CD4-positive, alpha-beta T cell treated with Interleukin-17A for 1 hour (primary cell): ENCODE measurements around the gene NDUFB7.
"Not testable (repeated sequence)": the region's sequence is repeated elsewhere in the genome, so short reads cannot be mapped to it uniquely, and the experiment has no call there.

ENCODE experiments used
- DNase-seq: peaks from one replicate; pipeline ENCODE4 v3.0.0-alpha.2; 2020

NDUFB7 gene

GRCh38 chr19:14571695-14572490 lies at the start of gene NDUFB7:
NDUFB7 (minus strand) TSS chr19:14572066; CDS start chr19:14572000, 66 bp downstream.
- DNase-seq: peak; percentile 95

DNA sequence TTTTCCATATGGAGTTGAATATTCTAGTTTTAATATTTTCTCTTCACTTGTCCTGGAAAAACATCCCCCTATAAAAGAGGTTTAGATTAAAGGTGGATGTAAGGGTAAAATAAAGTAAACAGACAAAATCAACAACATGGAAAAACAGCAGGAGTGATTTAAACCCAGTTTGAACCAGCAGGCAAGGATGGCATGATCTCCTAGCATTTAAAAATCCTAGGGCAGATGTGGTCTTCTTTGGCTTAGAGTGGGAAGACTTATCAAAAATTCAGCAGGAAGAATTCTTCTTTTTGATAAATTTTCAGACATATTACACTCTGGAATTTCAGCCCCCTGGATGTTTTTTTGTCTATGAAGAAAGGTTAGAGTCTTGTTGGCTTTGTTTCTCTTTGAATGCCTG lies 47.5 kb upstream of the NDUFB7 start:
- DNase-seq: no peak

DNA sequence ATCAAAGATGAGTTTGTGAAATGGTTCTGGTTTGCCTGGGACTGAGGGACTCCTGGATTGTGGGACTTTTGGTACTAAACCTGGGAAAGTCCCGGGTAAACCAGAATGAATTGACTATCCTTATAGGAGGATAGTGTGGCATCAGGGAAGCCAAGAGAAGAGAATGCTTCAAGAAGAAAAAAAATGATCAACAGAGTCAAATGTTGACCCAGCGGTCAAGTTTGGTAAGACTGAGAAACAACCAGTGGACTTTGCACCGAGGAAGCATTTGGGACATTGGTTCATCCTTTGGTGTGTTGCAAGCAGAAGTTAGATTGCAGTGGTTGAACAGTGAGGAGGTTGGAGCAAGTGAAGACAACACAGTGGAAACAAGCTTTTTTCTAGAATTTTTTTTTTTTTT lies 44.5 kb upstream of the NDUFB7 start:
- DNase-seq: no peak

DNA sequence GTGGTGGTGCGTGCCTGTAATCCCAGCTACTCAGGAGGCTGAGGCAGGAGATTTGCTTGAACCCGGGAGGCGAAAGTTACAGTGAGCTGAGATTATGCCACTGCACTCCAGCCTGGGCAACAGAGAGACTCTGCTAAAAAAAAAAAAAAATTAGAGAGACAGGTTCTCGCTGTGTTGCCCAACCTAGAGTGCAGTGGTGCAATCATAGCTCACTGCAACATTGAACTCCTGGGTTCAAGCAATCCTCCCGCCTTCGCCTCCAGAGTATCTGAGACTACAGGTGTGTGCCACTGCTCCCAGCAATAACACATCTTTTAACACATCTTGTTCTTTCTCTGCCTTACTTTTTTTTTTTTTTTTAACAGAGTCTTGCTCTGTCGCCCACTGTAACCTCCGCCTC lies 43.8 kb upstream of the NDUFB7 start:
- no peak for DNase-seq

GRCh38 chr19:14614099-14614412 lies 42.2 kb upstream of the NDUFB7 start:
- DNase-seq: peak; percentile 25

DNA sequence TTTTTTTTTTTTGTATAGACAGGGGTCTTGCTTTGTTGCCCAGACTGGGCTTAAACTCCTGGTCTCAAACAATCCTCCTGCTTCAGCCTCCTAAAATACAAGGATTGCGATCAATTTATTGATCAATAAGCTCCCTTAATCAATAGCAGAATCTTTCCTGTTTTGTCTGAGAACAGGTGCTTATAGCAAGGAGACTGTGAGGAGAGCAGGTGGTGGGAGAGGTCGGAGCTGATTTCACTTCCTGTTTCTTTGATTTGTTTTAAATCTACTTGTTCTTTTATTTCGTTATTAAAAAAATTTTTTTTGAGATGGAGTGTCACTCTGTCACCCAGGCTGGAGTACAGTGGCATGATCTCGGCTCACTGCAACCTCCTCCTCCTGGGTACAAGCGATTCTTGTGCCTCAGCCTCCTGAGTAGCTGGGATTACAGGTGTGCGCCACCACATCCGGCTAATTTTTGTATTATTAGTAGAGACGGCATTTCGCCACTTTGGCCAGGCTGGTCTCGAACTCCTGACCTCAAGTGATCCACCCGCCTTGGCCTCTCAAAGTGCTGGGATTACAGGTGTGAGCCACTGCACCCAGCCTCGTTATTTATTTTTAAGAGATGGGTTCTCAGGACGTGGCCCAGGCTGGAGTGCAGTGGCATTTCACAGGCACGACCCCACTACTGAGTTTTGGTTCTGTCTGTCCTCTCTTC lies 41.7 kb upstream of the NDUFB7 start:
- not testable (repeated sequence) for DNase-seq

DNA sequence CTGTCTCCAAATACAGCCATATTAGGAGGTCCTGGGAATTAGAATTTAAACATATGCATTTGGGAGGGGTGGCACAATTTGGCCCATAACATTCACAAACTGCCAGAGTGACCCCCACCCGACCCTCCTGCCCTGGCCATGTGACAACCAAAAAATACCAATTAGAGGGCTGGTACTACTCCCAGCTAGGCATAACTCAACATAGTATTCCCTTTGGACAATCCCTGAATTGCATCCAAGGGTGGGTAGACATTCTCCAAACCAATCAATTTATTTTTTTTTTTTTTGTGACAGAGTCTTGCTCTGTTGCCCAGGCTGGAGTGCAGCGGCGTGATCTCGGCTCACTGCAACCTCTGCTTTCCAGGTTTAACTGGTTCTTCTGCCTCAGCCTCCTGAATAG lies 40.8 kb upstream of the NDUFB7 start:
- no peak for DNase-seq

- DNase-seq: not testable (repeated sequence)
Measured at GRCh38 chr19:14612242-14612641, 40.4 kb upstream of the NDUFB7 start.

- DNase-seq: no peak
Measured at GRCh38 chr19:14611051-14611450, 39.2 kb upstream of the NDUFB7 start.

DNA sequence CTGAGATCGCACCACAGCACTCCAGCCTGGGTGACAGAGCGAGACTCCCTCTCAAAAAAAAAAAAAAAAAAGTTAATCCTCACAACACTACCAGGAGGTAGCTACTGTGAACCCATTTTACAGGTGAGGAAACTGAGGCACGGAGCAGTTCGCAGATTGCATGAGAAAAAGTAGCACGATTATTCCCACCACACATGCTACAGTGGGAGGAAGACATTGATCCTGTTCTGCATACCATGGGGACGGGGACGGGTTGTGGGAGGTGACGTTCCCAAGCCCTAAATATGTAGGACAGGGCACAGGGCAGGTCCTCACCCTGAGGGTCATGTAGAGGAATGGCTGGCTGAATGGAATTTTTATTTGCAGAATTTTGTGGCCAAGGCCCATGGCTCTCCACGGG lies 34.8 kb upstream of the NDUFB7 start:
- DNase-seq: no peak

DNA sequence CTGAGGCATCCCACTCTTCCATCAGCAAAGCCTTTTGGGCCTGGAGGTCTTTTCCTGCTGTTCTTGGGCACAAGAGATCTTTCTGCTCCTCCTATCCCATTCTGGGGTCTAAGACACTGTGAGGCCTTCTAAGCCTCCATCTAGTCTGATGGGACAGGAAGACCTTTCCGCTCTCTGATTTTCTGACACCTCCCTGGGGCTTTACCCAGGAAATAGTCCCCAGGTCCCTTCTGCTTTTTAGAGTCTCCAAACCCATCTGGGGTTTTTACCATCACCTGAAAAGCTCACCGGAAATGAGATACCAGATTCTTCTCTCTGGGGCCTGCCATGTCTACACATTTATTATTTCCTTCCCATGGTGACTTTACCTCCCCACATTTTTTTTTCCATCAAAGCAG lies 32.1 kb upstream of the NDUFB7 start:
- no peak for DNase-seq

DNA sequence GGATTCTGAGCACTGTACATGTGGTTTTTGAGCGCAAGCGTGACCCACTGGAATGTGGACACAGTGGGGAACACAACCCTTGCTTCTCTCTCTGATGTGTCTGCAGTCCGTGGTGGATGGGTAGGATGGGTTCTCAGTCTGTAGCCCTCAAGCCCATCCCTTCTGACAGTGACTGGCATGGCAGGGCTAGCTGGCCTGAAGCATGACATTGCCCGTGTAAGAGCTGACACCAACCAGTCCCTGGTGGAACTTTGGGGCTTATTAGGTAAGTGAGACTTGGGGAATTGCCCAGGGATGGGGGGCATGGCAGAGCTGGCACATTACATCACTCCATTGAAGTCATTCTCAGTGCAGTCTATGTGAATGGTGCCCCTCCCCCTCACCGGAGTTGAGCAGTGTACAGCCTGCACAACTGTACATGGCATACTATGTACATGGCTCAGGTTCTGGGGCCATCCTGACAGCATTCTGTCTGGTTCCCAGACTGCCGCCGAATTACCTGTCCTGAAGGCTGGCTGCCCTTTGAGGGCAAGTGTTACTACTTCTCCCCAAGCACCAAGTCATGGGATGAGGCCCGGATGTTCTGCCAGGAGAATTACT lies 27.8 kb upstream of the NDUFB7 start:
- no peak for DNase-seq

- no peak for DNase-seq
Measured at GRCh38 chr19:14595558-14595957, 23.7 kb upstream of the NDUFB7 start.

DNA sequence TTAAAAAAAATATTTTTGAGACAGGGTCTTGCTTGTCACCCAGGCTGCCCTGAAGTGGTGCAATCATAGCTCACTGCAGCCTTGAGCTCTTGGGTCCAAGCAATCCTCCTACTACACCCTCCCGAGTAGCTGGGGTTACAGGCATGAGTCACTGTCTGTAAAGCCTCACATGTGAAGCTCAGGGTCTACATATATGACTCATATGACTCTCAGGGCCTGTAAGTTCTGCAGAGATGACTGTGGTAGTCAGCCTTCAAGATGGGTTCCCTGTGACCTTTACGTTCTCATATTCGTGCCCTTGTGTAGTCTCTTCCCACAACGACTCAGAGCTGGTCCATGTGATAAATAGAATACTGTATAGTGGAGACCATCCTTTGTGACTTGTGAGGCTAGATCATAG lies 17.6 kb upstream of the NDUFB7 start:
- not testable (repeated sequence) for DNase-seq

DNA sequence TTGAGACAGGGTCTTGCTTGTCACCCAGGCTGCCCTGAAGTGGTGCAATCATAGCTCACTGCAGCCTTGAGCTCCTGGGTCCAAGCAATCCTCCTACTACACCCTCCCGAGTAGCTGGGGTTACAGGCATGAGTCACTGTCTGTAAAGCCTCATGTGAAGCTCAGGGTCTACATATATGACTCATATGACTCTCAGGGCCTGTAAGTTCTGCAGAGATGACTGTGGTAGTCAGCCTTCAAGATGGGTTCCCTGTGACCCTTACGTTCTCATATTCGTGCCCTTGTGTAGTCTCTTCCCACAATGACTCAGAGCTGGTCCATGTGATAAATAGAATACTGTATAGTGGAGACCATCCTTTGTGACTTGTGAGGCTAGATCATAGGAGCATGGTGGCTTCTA lies 13.3 kb upstream of the NDUFB7 start:
- DNase-seq: not testable (repeated sequence)

DNA sequence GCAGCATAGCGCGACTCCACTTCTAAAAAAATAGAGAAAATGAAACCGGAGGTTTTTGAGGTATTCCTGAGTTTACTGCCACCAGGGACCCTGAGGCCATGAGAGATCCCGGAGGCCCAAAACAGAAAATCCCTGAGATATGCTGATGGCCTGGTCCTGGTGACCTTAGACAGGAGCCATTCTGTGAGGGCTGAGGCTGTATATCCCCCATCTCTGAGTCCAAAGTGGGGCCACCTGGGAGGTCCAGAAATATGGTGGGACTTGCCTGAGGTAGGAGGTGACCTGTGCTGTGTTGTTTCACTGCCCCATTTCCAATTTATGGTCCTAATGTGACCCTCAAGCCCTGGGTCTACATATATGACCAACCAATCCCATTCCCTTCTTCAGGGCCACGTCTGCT lies 12.5 kb upstream of the NDUFB7 start:
- DNase-seq: not testable (repeated sequence)

DNA sequence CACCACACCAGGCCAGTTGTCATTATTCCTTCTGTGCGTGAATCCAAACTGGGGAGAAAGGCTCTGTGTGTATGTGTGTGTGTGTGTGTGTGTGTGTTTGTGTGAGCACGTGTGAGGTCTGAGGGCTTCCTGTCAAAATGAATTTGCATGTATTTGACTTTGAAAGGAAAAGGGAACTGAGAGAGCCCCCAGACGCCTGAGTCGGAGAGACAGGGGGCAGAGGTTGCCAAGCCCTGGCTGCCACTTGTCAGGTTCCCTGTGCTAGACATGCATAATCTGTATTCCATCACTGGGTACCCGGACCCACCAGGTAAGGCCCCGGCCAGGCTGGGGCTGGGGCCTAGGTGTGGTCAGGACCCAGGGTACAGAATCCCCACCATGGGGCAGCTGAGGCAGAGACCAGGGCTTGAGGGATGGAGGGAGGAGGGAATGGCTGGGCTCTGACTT lies 11.1 kb upstream of the NDUFB7 start, which contains the start of gene CLEC17A:
Gene CLEC17A, plus strand, starts transcription at position 191 of the 447 bp plus-strand sequence. Its CDS starts 77 bp downstream, at position 268.
- no peak for DNase-seq

DNA sequence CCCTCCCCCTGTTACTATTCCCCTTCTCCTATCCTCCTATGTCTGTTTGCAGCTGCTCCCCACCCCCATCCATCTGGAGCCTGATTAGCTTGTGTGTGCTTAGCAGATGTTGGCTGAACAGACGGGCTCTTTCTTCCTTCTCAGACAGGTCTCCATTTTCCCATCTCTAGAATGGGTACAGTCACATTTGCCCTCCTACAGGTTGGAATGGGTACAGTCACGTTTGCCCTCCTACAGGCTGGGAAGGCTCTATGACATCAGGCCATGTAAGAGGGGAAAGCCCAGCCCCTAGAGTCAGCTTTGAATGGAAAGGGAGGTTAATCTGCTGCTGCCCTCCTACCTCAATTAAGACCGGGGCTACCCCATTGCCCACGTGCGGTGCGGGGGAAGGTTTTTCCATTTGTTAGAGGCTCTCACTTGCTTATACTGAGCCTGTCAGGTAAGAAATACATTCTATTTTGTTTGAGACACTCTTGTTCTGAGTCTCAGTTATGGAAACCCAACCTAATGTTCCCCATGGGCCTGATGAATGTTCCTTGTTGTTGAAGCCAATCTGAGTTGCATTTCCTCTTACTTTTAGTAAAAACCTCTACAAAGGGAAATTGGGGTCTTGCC lies 8.9 kb upstream of the NDUFB7 start:
- no peak for DNase-seq

- no peak for DNase-seq
Measured at GRCh38 chr19:14577885-14578427, 6.1 kb upstream of the NDUFB7 start.

DNA sequence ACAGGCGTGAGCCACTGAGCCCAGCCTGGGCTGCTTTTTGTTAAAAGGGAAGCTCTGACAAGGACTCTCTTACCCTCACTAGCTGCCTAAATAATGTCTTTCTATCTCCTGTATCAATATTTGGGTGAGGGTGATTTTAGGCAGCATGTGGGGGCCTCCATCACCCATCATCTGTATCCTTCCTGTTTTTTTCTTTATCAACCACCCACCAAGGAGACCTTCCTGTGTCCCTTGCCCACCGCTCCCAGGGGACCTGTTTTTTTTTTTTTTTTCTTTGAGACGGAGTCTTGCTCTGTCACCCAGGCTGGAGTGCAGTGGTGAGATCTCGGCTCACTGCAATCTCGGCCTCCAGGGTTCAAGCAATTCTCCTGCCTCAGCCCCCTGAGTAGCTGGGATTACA lies 5.4 kb upstream of the NDUFB7 start:
- no peak for DNase-seq

GRCh38 chr19:14576363-14576762 lies 4.5 kb upstream of the NDUFB7 start:
- no peak for DNase-seq

DNA sequence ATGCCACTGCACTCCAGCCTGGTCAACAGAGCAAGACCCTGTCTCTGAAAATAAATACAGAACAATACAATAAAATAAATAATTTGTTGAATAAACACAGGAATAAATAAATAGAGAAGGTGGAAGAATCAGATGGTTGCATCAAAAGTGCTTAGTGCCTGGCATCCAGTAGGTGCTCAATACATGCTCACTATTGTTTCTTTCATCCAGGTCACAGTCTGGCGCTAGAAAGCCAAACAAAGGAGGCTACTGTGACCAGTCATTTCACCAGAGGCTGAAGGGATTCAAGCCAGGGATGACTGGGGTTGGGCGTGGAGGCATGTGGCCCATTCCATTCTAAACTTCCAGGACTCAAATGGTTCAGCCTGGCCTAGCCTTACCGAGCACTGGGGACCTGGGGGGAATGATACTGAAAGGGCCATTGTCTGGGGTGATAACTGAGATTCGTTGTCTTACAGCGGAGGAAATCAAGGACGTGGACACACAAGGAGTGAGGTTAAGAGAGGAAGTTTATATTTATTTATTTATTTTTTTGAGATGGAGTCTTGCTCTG lies 3.6 kb upstream of the NDUFB7 start:
- DNase-seq: no peak
